OCI-LY7 (cell line): ENCODE measurements around the gene APOA4. TPM values are rescaled to one million over a fixed set of nuclear protein-coding genes. Genes with fewer than 3 reads are reported as not detected.

ENCODE experiments used
- BruUV-seq: library from RNA; stranded (reverse); fragments of 400-500 nt; replicated peaks from 2 replicates; lab custom pipeline; 2021; lab: Mats Ljungman, UMichigan
- CTCF ChIA-PET: fragments of 300-600 bp; sonication (Branson Sonifier 250); formaldehyde crosslinking; loops from one replicate; lab custom pipeline; 2022; ENCODE audit warnings: antibody characterized with exemption; ENCODE audit not compliant: unreplicated experiment; lab: Charles Lee
- POLR2A ChIA-PET: fragments of 300-600 bp; sonication (Branson Sonifier 250); formaldehyde crosslinking; loops from one replicate; lab custom pipeline; 2022; ENCODE audit warnings: antibody characterized with exemption; lab: Charles Lee
- DNase-seq: peaks from one replicate; pipeline ENCODE4 v3.0.0-alpha.2; 2015; ENCODE audit warnings: low spot score
- H2AFZ ChIP-seq: fragments of 200-600 bp; sonication (generic), shearing (Covaris generic); 2 replicates; pipeline ENCODE4 v1.6.1; 2014; ENCODE audit warnings: mild to moderate bottlenecking, antibody characterized with exemption, low read length, moderate library complexity
- H3K27ac ChIP-seq: fragments of 200-600 bp; sonication (generic); 2 replicates; pipeline ENCODE4 v1.5.1; 2014; ENCODE audit warnings: mixed run types, low read depth, mild to moderate bottlenecking, moderate library complexity, low read length, inconsistent platforms; ENCODE audit not compliant: poor library complexity, severe bottlenecking
- H3K36me3 ChIP-seq: fragments of 200-600 bp; sonication (generic); 2 replicates; pipeline ENCODE4 v1.6.1; 2014; ENCODE audit warnings: mild to moderate bottlenecking, antibody characterized with exemption, low read length, moderate library complexity, mixed read lengths; ENCODE audit not compliant: insufficient read depth
- H3K4me1 ChIP-seq: fragments of 200-600 bp; sonication (generic); 2 replicates; pipeline ENCODE4 v1.5.1; 2014; ENCODE audit warnings: mild to moderate bottlenecking, low read length; ENCODE audit not compliant: insufficient read depth, poor library complexity, severe bottlenecking
- H3K4me2 ChIP-seq: fragments of 200-600 bp; sonication (generic); 2 replicates; pipeline ENCODE4 v1.6.1; 2014; ENCODE audit warnings: mild to moderate bottlenecking, low read length
- H3K4me3 ChIP-seq: fragments of 200-600 bp; sonication (generic); 2 replicates; pipeline ENCODE4 v1.5.1; 2014; ENCODE audit warnings: mild to moderate bottlenecking, low read depth, low read length; ENCODE audit not compliant: poor library complexity, severe bottlenecking
- H3K79me2 ChIP-seq: fragments of 200-600 bp; sonication (generic); 2 replicates; pipeline ENCODE4 v1.6.1; 2016; ENCODE audit warnings: low read depth, mild to moderate bottlenecking, low read length, moderate library complexity, mixed read lengths; ENCODE audit not compliant: insufficient read depth
- H3K9me2 ChIP-seq: fragments of 200-600 bp; sonication (generic); 2 replicates; pipeline ENCODE4 v1.6.1; 2016; ENCODE audit warnings: mild to moderate bottlenecking, low read length, mixed read lengths; ENCODE audit not compliant: insufficient read depth
- H3K9me3 ChIP-seq: fragments of 200-600 bp; sonication (generic); 2 replicates; pipeline ENCODE4 v1.6.1; 2014; ENCODE audit warnings: mild to moderate bottlenecking, mixed run types, low read length, mixed read lengths
- H4K20me1 ChIP-seq: fragments of 200-600 bp; sonication (generic); 2 replicates; pipeline ENCODE4 v1.6.1; 2014; ENCODE audit warnings: mild to moderate bottlenecking, antibody characterized with exemption, low read length, moderate library complexity, mixed read lengths; ENCODE audit not compliant: insufficient read depth
- EZH2phosphoT487 ChIP-seq: fragments of 200-600 bp; sonication (generic); IDR thresholded peaks from 2 replicates; pipeline ENCODE4 v1.6.1; 2018; ENCODE audit warnings: low read depth, borderline replicate concordance, mild to moderate bottlenecking, mixed run types, antibody characterized with exemption, low read length, moderate library complexity, mixed read lengths
- intact Hi-C: fragments of 100-400 bp; cut with micrococcal nuclease; formaldehyde crosslinking; loops from one replicate; pipeline ENCODE4 v1.10.0; 2022; ENCODE audit not compliant: unreplicated experiment
- total RNA-seq, 2 experiments: library from RNA; depleted of rRNA in 1 of 2; stranded (reverse); fragments of >200 nt in 1 of 2; shearing (Covaris generic) in 1 of 2; gene quantifications; 2 replicates each; pipeline ENCODE4 v1.2.3, GENCODE V29; 2014 to 2022
- TF ChIP-seq, protein P1 (sequence below): fragments of 200-600 bp; sonication (generic); conservative IDR thresholded peaks from 2 replicates; pipeline ENCODE4 v1.5.1; 2014; ENCODE audit warnings: mild to moderate bottlenecking, antibody characterized with exemption, low read length, moderate library complexity, mixed read lengths

APOA4 gene
- total RNA-seq, 2 experiments from 2014 or later = not detected

- no TSS peak for BruUV-seq
- CTCF ChIA-PET = no interaction called here
- TF ChIP-seq, protein P1, sequence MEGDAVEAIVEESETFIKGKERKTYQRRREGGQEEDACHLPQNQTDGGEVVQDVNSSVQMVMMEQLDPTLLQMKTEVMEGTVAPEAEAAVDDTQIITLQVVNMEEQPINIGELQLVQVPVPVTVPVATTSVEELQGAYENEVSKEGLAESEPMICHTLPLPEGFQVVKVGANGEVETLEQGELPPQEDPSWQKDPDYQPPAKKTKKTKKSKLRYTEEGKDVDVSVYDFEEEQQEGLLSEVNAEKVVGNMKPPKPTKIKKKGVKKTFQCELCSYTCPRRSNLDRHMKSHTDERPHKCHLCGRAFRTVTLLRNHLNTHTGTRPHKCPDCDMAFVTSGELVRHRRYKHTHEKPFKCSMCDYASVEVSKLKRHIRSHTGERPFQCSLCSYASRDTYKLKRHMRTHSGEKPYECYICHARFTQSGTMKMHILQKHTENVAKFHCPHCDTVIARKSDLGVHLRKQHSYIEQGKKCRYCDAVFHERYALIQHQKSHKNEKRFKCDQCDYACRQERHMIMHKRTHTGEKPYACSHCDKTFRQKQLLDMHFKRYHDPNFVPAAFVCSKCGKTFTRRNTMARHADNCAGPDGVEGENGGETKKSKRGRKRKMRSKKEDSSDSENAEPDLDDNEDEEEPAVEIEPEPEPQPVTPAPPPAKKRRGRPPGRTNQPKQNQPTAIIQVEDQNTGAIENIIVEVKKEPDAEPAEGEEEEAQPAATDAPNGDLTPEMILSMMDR = no peak
- TF ChIP-seq EZH2phosphoT487 = no peak
- Histone ChIP-seq H2AFZ (no peak overlapping the region), H3K9me2 (no peaks in the 10 kb centered on the region), H3K4me1 (no peaks in the 10 kb centered on the region), H3K4me3 (no peak overlapping the region), H3K9me3 (no peaks in the 10 kb centered on the region), H3K36me3 (peaks cover 97% of the 10 kb centered on the region), H3K27ac (no peak overlapping the region), H4K20me1 (no peaks in the 10 kb centered on the region), H3K79me2 (no peaks in the 10 kb centered on the region), H3K4me2 (no peak overlapping the region)
- DNase-seq = no peak
- POLR2A ChIA-PET = no interaction called here
- intact Hi-C loops = no loop called here
Observed at GRCh38 chr11:116870054-116870453, 47.0 kb upstream of the APOA4 start.

- TF ChIP-seq, protein P1 = no peak
- TF ChIP-seq EZH2phosphoT487 = no peak
- peaks cover 97% of the 10 kb centered on the region for H3K36me3 ChIP-seq
- H3K4me3 ChIP-seq = no peak overlapping the region
- ChIA-PET POLR2A (no interaction called here), CTCF (no interaction called here)
- H3K9me2 ChIP-seq = no peaks in the 10 kb centered on the region
- H4K20me1 ChIP-seq = no peaks in the 10 kb centered on the region
- intact Hi-C loops = no loop called here
- no peak overlapping the region for H3K4me2 ChIP-seq
- no peak overlapping the region for H2AFZ ChIP-seq
- no TSS peak for BruUV-seq
- H3K4me1 ChIP-seq = no peaks in the 10 kb centered on the region
- DNase-seq = no peak
- H3K79me2 ChIP-seq = no peaks in the 10 kb centered on the region
- H3K27ac ChIP-seq = no peak overlapping the region
- H3K9me3 ChIP-seq = no peaks in the 10 kb centered on the region
Observed at GRCh38 chr11:116869610-116870009, 46.5 kb upstream of the APOA4 start.

- no TSS peak for BruUV-seq
Observed at GRCh38 chr11:116868066-116868465, 45.0 kb upstream of the APOA4 start.

More at GRCh38 chr11:116868066-116868465, 45.0 kb upstream of the APOA4 start:
- no peak overlapping the region for H3K4me2 ChIP-seq
- TF ChIP-seq EZH2phosphoT487 = no peak
- TF ChIP-seq, protein P1 = no peak
- H3K79me2 ChIP-seq = no peaks in the 10 kb centered on the region
- peaks cover 94% of the 10 kb centered on the region for H3K36me3 ChIP-seq
- H2AFZ ChIP-seq = no peak overlapping the region
- POLR2A ChIA-PET = interaction anchor here (1.1 kb wide), 1 partner anchor 50 kb away, joined by 3 read pairs; no protein-coding TSS in a partner anchor
- CTCF ChIA-PET = no interaction called here
- no peaks in the 10 kb centered on the region for H3K4me1 ChIP-seq
- H3K9me3 ChIP-seq = no peaks in the 10 kb centered on the region
- intact Hi-C loops = no loop called here
- no peak for DNase-seq
- no peaks in the 10 kb centered on the region for H4K20me1 ChIP-seq
- no peaks in the 10 kb centered on the region for H3K9me2 ChIP-seq
- H3K4me3 ChIP-seq = no peak overlapping the region
- no peak overlapping the region for H3K27ac ChIP-seq
